Brain pericyte (primary cell): Measurements from ENCODE around the gene FLT1.

Experiments
- DNase-seq: peaks from one replicate; pipeline ENCODE4 v3.0.0-alpha.2; 2012; ENCODE audit warnings: low read depth, low spot score

Gene FLT1

GRCh38 chr13:28528848-28529247 lies 33.9 kb upstream of the FLT1 start:
- no peak for DNase-seq

- no peak for DNase-seq
These were observed 33.5 kb upstream of the FLT1 start for GRCh38 chr13:28528388-28528787.

- no peak for DNase-seq
These were observed 32.7 kb upstream of the FLT1 start for GRCh38 chr13:28527629-28528028.

GRCh38 chr13:28526876-28527275 lies 31.9 kb upstream of the FLT1 start:
- DNase-seq = no peak

- DNase-seq = no peak
These were observed 27.9 kb upstream of the FLT1 start for GRCh38 chr13:28522871-28523270.

- DNase-seq = no peak
These were observed 18.8 kb upstream of the FLT1 start for GRCh38 chr13:28513745-28514144.

- no peak for DNase-seq
These were observed 15.6 kb upstream of the FLT1 start for GRCh38 chr13:28510542-28510941.

- no peak for DNase-seq
These were observed 15.1 kb upstream of the FLT1 start for GRCh38 chr13:28510066-28510465.

GRCh38 chr13:28505543-28506135 lies 10.7 kb upstream of the FLT1 start:
- DNase-seq = no peak

- no peak for DNase-seq
These were observed 8.4 kb upstream of the FLT1 start for GRCh38 chr13:28503182-28503967.

- DNase-seq = no peak
These were observed 6.6 kb upstream of the FLT1 start for GRCh38 chr13:28501547-28501946.

GRCh38 chr13:28499609-28500008 lies 4.7 kb upstream of the FLT1 start:
- DNase-seq = no peak

GRCh38 chr13:28498481-28499115 lies 3.7 kb upstream of the FLT1 start:
- no peak for DNase-seq

- no peak for DNase-seq
These were observed 2.4 kb upstream of the FLT1 start for GRCh38 chr13:28497143-28497876.

GRCh38 chr13:28496188-28496564 lies 1.2 kb upstream of the FLT1 start:
- DNase-seq = no peak

GRCh38 chr13:28495538-28496187 lies 735 bp upstream of the FLT1 start:
- no peak for DNase-seq

GRCh38 chr13:28494504-28494777 lies 487 bp downstream of the FLT1 start:
- DNase-seq = no peak

- no peak for DNase-seq
These were observed 1.0 kb downstream of the FLT1 start for GRCh38 chr13:28493740-28494503.

GRCh38 chr13:28492569-28493367 lies 2.2 kb downstream of the FLT1 start:
- DNase-seq = no peak

GRCh38 chr13:28490061-28490460 lies 4.9 kb downstream of the FLT1 start:
- DNase-seq = no peak
